SKM-1 treated with dmso at 0.1 percent for 144 hours (cell line): ENCODE data around the gene ADD3.

Source experiments
- DNase-seq: peaks from one replicate; lab custom pipeline; 2025; ENCODE audit not compliant: unreplicated experiment; lab: John Stamatoyannopoulos, UW

Gene ADD3

DNA sequence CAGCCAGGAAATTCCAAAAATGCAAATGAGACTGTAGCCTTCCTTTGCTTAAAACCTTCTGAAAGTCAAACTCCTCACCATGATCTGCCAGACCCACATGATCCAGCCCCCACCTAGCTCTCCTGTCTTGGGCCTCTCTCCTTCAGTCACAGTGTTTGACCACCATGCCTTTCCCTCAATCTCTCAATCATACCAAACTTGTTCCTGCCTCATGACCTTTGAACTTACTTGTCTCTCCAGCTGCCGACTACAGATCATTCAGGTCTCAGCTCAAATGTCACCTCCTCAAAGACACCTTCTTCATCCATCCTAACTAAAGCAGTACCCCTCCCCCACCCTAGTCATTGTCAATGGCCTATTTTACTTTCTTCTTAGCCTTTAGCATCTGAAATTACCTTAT, 9.3 kb upstream of the ADD3 start:
- no peak for DNase-seq

- DNase-seq, result no peak
Measured at GRCh38 chr10:110002801-110003523, 4.8 kb upstream of the ADD3 start.

GRCh38 chr10:110003524-110003885, 4.3 kb upstream of the ADD3 start:
- DNase-seq, result no peak

- no peak for DNase-seq
Measured at GRCh38 chr10:110005719-110006118, 2.1 kb upstream of the ADD3 start.

DNA sequence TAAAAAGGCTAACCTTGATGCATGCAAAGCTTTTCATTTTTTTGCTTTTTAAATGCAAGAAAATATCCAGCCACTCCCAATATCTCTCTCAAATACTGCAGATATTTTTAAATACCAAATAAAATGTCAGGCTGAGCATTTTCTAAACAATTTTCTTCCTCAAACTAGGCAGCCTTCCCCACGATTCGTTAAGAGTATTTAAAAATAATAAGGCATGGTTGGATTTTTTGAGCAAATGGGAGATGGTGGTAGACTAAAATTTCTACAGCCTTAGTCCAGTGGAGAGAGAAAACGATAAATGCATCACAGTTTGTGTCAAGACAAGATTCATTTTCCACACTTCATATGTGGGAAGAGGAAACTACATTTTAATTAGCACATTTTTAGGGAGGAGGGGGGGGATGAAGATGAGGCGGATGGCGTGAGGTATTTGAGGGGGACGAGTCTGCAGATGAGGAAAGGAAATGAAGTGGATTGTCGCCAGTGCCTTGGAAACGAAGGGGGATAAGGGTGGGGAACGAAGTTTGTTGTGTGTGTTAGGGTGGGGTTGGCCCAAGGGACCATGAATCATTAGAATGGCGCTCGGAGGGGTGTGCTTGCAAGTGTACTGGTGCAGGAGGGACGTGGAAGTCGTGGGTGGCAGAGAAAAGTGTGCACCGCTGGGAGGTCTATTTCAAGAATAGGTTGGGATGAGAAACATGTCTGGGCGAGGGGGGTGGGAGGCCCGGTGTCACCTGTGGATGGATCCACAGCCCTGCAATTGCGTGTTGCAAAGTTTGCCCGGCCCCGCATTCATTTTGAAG, 1.2 kb upstream of the ADD3 start:
- no peak for DNase-seq

- no peak for DNase-seq
Measured at GRCh38 chr10:110007161-110007700, 553 bp upstream of the ADD3 start.

DNA sequence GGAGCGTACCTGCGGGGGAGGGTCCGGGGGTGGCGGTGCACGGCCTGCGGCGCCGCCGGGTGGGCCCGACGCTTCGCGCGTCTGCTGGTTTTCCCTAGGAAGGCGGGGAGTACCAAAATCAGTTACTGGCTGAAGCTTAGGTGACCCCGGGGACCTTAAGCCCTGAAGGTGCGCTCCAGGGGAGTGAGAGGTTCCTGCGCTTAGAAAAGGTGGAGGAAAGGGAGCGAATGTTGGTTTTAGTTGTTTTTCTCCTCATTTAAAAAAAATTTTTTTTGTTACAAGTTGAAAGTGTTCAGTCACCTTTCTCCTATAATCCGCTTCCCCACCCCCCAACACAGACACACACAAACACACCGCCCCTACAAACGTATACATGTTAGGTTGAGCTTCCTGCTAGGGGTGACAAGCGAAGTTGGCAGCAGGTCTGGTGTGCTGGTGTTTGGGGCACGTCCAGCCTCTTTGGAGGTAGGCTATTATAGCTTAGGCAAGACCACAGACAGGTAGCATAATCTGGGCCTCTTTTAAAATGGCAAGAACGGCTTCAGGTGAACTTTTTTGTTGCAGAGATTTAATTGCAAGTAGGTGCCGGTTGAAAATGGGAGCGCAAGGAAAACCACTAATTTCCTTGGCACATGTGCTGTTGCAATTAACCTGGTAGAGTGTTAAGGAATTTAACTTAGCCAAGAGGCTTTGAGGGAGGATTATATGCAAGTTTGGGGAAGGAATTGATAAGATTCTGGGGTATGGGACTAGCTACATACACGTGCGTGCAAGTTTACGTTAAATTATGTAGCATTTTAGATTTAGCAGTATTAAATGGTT, 945 bp downstream of the ADD3 start:
- DNase-seq, result no peak

- no peak for DNase-seq
Measured at GRCh38 chr10:110009736-110010475, 2.1 kb downstream of the ADD3 start.

- no peak for DNase-seq
Measured at GRCh38 chr10:110010486-110011378, 2.9 kb downstream of the ADD3 start.

DNA sequence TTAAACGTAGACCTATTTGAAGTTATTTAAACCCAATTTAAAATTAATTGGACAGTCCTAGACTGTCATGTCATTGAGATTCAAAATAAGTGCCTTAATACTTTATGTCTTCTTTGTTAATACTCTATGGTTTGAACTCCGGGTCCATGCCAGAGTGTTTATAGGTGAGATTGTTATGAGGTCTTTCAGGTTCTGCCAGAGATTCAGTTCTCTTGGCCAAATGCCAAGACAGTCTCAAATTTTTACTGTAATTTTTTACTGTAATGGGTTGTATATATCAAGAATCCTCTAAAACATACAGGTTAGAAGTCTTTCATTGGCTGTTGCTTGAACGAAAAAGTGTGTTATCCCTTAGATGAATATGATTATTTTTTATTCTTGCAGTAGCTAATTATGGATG, 3.9 kb downstream of the ADD3 start:
- DNase-seq, result no peak

GRCh38 chr10:110013630-110014293, 6.0 kb downstream of the ADD3 start:
- no peak for DNase-seq

GRCh38 chr10:110016039-110016438, 8.3 kb downstream of the ADD3 start:
- DNase-seq, result no peak

GRCh38 chr10:110017052-110017451, 9.3 kb downstream of the ADD3 start:
- no peak for DNase-seq

DNA sequence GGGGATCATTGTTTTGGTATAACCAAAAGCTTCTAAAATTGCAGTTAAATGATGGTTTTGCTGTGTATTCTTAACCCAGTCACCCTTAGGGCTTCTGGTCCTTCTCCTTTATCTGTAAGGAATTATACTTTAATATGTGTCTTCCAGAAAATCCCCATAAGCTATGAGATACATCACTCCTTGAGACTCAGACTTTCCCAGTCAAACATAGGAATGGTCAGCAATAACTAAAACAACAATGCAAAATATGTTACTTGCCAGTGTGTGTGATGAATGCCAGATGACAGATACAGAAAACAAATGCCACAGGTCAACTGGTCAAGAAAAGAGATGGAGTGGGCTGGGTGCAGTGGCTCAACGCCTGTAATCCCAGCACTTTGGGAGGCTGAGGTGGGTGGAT, 10.1 kb downstream of the ADD3 start:
- DNase-seq, result no peak

DNA sequence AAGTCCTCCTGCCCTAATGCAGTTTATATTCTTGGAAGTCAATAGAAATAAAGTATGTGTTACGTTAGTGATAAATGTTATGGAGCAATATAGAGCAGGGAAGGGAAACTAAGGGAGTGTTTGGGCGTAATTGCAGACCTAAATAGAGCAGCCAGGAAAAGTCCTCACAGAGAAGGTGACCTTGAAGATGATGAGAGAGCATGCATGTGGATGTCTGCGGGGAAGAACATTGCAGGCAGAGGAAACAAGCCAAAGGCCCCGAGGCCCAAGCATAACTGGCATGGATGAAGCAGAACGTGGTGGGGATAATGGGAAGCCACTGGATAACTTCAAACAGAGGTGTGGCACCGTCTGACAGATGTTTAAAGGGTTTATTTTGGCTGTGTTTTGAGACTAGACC, 12.5 kb downstream of the ADD3 start:
- DNase-seq, result no peak

DNA sequence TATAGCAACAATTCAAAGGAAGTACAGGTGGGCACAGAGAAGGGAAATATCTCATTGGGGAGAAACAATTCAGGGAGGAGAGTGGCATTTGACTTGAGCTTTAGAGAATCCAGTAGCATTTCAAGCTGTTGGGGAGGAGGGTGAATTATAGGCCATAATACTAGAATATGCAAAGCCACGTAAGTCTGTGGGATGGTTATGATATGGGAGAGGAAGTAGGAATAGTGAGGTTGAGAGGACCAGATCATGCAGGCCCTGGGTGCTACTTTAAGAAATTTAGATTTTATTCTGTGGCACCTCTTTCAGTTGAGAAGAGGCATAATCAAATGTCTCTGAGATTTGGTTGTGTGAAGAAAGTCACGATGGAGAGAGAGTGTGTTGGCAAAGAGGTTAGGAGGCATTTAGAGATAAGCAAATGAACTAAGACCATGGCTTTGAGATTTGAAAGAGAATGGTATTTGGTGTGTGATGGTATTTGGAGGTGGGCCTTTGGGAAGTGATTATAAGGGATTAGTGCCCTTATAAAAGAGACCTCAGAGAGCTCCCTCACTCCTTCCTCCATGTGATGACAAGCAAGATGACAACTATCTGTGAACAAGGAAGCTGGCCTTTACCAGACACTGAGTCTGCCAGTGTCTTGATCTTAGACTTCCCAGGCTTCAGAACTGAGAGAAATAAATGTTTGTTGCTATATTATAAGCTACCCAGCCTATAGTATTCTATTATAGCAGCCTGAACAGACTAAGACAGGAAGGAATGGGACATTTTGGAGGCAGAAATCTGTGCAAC, 15.1 kb downstream of the ADD3 start:
- DNase-seq, result no peak

DNA sequence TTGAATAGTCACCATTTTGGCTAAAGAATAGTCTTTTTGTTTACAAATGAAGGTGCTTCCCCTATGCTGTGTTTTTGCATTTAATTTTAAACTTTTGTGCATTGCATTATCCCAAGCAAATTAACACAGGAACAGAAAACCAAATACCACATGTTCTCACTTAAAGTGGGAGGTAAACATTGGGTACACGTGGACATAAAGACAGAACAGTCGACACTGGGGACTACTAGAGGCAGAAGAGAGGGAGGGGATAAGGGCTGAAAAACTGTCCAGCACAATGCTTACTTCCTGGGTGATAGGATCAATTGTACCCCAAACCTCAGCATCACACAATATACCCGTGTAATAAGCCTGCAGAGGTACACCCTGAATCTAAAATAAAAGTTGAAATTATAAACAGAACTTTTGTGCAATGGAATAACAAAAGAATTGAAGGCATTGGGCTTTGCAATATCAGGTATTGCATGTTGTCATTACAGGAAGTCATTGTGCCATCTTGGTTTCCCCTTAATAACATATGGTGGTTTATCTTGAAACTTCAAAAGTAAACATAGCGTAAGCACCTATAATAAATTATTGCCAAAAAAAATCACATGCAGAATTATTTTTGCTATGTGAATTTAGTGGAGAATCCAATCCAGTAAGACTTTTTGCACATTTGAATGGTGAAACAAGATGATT, 16.1 kb downstream of the ADD3 start:
- DNase-seq, result no peak

DNA sequence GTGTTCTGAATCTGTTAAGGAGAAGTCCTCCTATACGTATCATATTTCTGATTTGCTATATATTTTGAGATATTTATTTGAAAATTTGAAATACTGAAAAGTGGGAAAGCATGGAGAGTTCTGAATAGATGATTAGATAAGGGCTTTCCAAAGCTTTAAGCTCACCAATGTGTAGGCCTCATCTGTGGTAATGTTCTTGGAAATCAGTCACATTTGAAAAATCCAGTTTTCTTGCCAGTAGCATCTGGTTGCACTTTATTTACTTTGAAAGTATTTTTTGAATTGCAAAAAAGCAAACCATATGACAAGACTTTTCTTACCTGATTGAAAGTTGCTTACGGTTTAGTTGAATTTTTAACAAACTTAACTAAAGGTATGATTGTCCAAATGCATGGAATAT, 21.7 kb downstream of the ADD3 start:
- DNase-seq, result no peak
